Measurements from ENCODE around the gene FAIM2.

- TF ChIP-seq JUN (CRISPR knock-in tag; IDR thresholded peaks at IDR 0.05) (no peak), FOXP4 (CRISPR knock-in tag; IDR thresholded peaks at IDR 0.05) (no peak)
Observed at GRCh38 chr12:49865782-49866135, 37.9 kb downstream of the FAIM2 start.
